ENCODE results near the gene SDF2L1. TPM values are rescaled to one million over a fixed set of nuclear protein-coding genes. Genes with fewer than 3 reads are reported as not detected.

Gene SDF2L1
- total and polyA plus RNA-seq, 9 of the 15 experiments (the other 6 are each of a cell fraction or from before 2014, with no cell fraction given) = 15.1 to 989 (median 124) TPM

- TF ChIP-seq EP300 (IDR thresholded peaks at IDR 0.05; ENCODE audit: low read length) = peak; percentile 18; the same call in 1 of the 2 replicates
- TF ChIP-seq NEUROD1 (IDR thresholded peaks at IDR 0.05; ENCODE audit: borderline replicate concordance, low read depth, low read length, partially characterized antibody) = peak; percentile 22
- peak; percentile 22; the same call in 1 of the 2 replicates for TF ChIP-seq MAFF (IDR thresholded peaks at IDR 0.05; ENCODE audit: low read length)
- TF ChIP-seq SMC3 (conservative IDR thresholded peaks at IDR 0.05; ENCODE audit: insufficient read depth, low read depth, low read length) = peak; percentile 84
- TF ChIP-seq GTF2B (IDR thresholded peaks at IDR 0.05; ENCODE audit: extremely low read depth, insufficient read length) = no peak
- TF ChIP-seq ZBTB5 (IDR thresholded peaks at IDR 0.05) = no peak
- TF ChIP-seq RNF219 (CRISPR knock-in tag; IDR thresholded peaks at IDR 0.05) = no peak
- TF ChIP-seq FOXO4 (CRISPR knock-in tag; IDR thresholded peaks at IDR 0.05) = no peak
- TF ChIP-seq ARID3A (IDR thresholded peaks at IDR 0.05; ENCODE audit: borderline replicate concordance, low read depth, low read length) = peak; percentile 45; the same call in 1 of the 2 replicates
- TF ChIP-seq WHSC1 (IDR thresholded peaks at IDR 0.05; ENCODE audit: low read length) = peak; percentile 76
- no peak for TF ChIP-seq ATF3 (IDR thresholded peaks at IDR 0.05)
- peak; percentile 90 for TF ChIP-seq ATF3 (CRISPR knock-in tag; conservative IDR thresholded peaks at IDR 0.05)
- peak; percentile 95 for TF ChIP-seq MYC (IDR thresholded peaks at IDR 0.05; ENCODE audit: low read depth, low read length)
- TF ChIP-seq MYC (CRISPR knock-in tag; IDR thresholded peaks at IDR 0.05; ENCODE audit: borderline replicate concordance, low read depth) = no peak
- TF ChIP-seq TRIM24 (IDR thresholded peaks at IDR 0.05) = no peak
- peak in 2 of 3 experiments; percentile 99 to 100; a peak in 4 of 6 replicates for TF ChIP-seq CTCF (IDR thresholded peaks at IDR 0.05 in 2 of 3, conservative IDR thresholded peaks at IDR 0.05 in 1 of 3; ENCODE audit: insufficient read depth in 2 of 3, low read depth in 1 of 3, low read length in 3 of 3)
- TF ChIP-seq TCF7L2 (IDR thresholded peaks at IDR 0.05; ENCODE audit: low read depth, low read length) = 0 out of 2 replicates have a peak, but pooled peaks have one; percentile 25
Measured at GRCh38 chr22:21641417-21641788, 699 bp upstream of the SDF2L1 start (continued).
